ENCODE data around the gene HMGB1.

The HMGB1 gene

DNA sequence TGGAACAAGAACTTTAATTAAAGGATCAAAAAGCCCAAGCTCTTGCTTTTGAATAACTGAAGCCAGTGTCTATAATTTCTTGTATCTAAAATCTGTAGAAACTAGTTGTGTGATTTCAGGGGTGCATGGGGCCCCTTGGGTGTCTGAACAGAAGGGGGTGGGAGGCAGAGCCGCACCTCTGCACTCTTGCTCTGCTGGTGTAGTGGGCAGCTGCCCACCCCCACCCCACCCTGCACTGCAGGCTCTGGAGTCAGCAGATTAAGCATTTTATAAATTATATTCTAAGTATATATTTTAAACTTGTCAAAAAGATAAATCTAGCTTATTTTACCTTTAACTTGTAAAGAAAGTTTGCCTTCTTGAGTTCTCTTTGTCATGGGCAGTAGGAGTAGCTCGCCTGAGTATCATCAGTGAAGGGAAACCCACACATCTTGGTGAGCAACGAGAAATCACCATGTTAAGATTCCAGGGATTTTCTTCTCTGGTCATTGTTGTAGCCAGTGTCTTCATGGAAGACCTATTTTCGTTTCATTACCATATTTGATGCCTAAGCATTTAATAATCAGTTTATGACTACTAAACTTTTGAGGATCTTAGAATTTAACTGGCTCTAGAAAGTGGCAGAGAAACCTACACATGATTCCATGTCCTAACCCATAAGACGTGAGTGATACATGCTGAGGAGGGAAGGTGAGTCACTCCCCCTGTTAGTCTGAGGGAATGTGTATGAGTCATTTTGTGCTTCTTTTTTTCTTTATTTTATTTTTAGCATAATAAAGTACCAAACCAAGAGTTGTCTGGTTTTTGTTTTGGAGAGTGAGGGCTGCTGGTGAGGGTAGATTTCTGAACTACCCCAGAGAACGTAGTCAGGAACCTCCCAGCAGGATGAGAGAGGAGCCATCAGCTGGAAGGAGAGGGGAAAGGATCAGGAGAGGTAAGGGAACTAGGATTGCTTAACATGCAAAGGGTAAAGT is 35.7 kb downstream of the HMGB1 start:
- DNase-seq (ENCODE audit: low read depth in 2 of 2), result no peak

DNA sequence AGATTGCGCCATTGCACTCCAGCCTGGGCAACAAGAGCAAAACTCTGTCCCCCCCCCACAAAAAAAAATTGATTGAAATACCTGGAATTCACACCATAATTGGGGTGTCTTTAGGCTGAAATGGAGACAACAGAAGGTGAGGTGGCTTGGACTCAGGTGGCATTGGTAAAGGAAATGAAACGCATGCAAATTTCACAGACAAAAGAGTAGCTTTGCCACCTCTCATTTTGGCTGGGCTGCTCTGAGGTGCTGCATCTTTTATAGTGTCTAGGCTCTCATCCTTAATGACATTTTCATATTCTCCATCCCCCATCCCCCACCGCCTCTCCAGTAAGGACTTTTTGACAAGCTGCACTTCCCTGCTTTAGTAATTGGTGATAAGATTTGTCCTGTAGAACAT is 36.5 kb downstream of the HMGB1 start:
- DNase-seq (ENCODE audit: low read depth in 2 of 2), result no peak

DNA sequence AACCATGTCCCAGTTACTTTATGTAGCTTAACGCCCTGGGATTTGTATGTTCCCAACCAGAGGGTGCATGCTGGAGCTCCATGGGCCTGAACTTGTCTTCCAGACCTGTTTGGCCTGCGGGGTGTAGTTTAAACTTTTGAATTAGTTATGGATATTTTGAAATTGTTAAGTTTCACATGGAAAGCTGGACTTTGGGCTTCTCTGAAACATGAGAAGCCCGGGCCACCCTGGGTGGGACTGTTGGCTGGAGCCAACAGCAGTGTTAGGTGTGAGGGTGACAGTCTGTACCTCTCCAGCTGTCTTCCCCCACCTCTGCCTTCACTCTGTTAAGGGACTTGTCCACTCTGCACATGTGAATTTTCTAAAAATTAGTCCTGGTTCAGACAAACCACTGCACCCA is 41.8 kb downstream of the HMGB1 start:
- DNase-seq (ENCODE audit: low read depth in 2 of 2), result no peak

DNA sequence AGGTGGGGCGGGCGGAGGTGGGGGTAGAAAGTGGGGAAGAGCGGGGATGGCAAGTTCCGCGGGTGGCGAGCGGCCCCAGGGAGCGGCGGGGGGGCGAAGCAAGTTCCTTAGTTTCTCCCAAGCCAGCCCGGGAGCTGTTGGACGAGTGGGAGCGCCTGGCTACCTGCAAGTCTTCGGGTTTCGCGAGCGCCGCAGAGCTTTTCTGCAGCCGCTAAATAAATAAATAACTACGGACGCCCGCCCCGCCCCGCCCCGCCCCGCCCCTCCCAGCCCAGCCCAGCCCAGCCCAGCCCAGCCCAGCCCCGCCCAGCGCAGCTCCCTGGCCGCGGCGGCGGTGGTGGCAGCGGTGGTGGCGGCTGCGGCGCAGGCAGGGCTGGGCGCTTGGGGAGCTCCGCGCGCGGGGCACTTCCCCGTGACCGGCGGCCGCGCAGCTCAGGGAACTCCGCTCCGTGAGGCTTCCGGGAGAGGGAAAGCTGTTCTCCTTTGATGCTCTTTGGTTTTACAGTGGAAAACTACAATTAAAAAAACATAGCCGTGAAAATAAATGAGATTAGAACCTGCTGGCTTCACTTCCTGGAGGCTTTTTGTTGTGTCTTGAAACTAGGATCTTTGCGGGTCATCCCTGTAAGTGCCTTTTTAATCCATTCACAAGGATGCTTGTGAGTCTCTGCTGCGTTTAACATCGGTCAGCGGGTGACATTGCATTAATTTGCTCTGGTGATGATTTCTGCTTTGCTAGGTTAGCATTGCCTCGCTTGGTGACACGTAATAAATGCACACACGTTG is 43.5 kb downstream of the HMGB1 start, which contains the start of gene UBE2L5:
TSS of gene UBE2L5 (plus strand) at position 440 of the 786 bp plus-strand sequence. CDS start 5,498 bp downstream, outside the sequence.
- peak; percentile 49 to 60 for DNase-seq (ENCODE audit: low read depth in 2 of 2)

DNA sequence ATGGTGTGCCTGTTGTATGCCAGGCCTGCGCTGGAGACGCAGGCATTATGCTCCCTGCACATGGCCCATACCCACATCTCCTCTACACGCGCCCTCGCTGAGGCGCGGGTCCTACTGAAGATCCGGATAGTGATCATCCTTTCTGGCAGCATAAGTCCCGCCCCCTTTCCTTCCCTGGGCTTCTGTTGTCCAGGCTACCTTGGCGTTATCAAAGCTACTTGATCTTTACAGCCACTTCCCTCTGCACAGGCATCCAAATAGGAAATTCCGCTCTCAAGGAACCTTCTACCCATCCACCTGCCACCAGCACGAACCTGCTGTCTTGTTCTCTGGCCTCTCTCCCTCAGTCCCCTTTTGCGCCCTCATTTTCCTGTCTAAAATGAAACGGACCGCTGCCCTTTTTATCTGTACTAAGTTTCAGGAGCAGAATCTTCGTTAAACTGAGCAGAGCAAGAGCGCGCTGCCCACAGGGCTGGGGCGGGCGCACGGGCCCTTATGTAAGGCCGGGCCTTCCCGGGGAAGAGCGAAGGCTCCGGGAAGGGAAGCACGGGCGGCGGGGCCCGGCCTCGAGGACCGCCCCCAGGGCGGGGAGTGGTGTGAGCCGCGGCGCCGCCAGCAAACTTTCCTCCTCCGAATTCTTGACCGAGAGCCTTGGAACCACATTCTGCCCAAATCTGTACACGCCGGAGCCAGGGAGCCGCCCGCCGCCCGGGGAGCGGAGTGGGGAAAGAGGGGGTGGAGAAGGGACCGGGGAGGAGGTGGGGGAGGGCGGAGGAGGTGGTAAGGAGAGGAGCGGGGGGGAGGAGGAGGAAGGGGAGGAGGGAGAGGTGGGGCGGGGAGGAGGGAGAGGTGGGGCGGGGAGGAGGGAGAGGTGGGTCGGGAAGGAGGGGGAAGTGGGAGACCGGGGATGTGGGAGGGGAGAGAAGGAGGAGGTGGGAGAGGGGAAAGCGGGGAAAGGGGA is 44.4 kb downstream of the HMGB1 start:
- DNase-seq (ENCODE audit: low read depth in 2 of 2), result peak in 1 of 2 donors; percentile 41

DNA sequence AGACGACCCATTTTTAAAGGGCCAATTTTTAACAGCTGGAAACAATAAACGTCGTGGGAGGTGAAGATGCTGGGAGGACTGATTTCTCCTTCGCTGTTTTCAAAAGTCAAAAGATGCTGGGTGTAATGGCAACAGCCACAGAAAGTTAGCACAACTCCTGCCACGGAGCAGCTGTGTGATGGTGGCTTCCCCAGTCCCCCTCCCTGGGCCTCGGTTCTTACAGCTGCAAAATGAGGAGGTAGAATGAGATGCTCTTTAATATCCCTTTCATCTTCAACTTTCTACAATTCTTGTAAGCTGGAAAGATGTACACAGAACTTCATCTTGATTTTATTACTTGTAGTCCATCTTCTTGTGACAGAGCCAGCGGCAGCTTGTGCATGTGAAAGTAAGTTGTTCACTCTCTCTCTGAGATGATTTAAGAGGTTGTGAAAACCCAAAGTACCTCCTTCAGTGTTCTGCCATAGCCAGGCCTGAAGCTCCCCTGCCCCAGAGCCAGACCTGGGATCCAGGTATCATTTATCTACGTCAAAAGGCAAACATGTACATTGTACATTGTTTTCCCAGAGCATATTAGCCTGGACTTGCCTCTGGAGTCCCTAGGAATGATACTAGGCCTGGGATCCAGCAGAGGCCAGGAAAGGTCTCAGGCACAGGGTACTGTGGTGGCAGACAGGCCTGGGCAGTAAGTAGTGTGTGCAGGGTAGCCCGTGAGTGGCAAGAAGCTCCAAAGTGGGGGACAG is 46.8 kb downstream of the HMGB1 start:
- DNase-seq (ENCODE audit: low read depth in 2 of 2), result no peak

DNA sequence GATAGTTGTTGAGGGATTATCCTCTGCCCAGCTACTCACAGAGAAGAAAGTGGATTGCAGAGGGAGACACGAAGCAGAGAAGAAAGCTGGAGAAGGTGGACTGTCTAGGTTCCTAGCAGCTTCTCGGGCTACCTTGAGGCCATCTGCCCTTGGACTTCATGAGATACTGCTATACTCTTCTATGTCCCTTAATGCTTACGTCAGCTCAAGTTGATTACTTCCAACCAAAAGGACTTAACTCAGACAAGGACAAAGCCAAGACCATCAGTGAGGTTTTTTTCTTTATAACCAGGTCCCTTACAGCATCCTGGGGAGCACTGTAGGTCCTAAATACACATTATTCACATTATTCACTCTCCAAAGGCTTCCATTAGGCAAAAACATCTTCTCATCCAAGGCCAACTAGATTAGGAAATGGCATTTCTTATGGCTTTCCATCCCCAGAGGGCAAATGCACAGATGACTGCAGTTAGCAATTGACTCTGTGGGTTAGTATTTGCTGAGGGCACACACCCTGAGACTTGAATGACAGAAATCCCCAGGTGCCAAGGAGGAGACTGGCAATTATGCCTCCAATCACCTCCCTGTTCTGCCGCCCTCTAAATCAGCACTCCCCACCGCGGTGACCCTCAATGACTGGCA is 47.5 kb downstream of the HMGB1 start:
- no peak for DNase-seq (ENCODE audit: low read depth in 2 of 2)

DNA sequence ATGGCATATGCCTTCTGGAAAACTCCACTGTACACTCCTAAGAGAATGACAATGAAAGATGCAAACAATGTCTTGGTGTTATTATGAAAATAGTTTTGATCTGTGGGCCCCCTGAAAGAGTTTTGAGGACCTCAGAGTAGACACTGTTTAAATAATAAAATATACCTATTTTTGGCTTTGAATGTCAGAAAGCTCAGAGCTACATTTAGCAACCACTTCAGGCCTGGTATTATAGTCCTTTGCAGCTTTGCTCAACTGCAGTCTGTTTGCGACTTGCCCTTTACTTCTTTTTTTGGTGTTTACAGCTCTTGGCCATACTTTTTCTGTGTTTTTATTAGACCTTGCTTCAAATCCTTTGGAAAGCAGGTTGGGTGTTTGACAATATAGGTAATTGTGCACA is 49.3 kb downstream of the HMGB1 start:
- no peak for DNase-seq (ENCODE audit: low read depth in 2 of 2)

DNA sequence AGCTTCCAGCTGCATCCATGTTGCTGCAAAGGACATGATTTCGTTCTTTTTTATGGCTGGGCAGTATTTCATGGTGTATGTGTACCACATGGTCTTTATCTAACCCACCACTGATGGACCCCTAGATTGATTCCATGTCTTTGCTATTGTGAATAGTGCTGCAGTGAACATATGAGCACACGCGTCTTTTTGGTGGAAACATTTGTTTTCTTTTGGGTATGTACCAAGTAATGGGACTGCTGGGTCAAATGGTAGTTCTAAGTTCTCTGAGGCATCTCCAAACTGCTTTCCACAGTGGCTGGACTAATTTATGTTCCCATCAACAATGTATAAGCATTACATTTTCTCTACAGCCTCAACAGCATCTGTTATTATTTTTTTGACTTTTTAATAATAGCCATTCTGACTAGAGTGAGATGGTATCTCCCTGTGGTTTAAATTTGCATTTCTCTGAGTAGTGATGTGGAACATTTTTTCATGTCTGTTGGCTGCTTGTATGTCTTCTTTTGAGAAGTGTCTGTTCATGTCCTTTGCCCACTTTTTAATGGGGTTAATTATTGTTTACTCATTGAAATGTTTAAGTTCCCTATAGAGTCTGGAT is 50.2 kb downstream of the HMGB1 start:
- DNase-seq (ENCODE audit: low read depth in 2 of 2), result no peak

DNA sequence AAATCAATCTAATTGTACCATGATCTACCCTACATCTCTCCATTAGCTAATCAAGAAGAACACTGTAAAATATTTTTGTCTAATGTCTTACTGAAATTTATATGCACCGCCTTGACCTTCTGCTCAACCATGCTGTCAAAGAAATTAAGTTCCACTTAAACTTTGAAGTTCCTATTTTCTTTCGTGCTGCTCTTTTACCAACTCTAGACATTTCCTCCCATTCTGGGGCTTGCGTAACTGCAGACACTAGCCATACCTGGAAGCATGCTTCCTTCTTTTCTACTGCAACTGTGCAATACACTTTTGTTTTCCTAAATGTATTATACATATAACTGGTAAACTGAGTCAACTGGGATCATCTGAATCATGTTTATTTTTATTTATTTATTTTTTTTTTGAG is 51.9 kb downstream of the HMGB1 start:
- no peak for DNase-seq (ENCODE audit: low read depth in 2 of 2)

DNA sequence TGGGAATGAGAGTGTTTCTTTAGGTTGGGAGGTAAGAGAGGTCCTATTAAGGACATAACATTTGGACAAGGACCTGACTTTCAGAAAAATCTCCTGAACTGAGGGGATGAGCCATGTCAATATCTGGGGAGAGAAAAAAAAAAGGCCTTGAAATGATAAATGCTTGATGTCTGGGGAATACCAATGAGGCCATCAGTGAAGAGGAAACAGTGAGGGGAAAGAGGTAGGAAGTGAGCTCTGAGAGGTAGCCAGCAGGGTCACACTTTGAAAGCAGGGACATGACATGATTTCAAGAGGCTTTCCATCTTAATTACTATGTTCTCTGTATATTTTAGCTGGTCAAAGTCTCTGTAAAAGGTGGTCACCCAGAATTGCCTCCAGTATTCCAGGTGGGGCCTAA is 53.4 kb downstream of the HMGB1 start:
- DNase-seq (ENCODE audit: low read depth in 2 of 2), result no peak

DNA sequence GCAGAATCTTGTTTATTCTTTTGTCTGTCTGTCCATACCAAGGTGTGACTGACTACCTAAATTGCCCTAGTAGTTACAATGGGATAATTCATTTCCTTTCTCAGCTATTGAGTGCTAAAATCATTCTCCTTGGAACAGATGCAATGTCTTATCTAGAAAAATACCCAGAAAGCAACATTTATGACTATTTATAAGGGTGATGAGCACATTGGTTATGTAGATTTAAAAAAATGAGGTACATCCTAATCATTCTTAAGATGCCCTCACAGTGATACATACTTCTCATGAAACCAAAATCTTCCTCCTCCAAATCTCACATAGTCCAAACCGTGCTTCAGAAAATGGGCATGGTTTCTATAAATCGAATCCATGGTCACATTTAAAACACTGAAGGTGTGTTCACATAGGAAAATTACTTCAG is 55.0 kb downstream of the HMGB1 start:
- DNase-seq (ENCODE audit: low read depth in 2 of 2), result no peak

DNA sequence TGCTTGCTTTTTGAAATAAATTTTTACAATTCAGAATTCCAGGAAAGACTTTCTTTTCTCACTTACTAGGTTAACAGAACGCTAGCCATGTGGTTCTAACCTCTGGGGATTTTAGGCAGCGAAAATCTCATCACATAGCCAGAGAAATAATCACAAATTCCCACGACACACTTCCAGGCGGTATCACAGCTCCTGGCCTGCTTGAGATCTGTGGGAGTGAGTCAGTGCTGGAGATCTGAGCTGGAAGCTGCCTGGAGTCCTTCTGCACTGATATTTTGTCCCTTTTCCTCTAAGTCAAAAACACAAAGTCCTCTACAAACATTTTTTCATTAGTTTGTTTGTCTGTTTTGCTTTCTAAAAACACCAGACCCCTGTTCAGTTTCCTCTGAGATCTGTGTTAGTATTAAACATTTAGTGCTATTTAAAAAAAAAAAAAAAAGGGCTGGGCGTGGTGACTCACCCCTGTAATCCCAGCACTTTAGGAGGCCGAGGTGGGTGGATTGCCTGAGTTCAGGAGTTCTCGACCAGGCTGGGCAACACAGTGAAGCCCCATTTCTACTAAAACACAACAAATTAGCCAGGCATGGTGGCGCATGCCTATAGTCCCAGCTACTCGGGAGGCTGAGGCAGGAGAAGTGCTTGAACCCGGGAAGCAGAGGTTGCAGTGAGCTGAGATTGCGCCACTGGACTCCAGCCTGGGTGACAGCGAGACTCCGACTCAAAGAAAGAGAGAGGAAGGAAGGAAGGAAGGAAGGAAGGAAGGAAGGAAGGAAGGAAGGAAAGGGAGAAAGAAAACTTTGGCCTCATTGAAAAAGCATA is 55.6 kb downstream of the HMGB1 start:
- no peak for DNase-seq (ENCODE audit: low read depth in 2 of 2)

DNA sequence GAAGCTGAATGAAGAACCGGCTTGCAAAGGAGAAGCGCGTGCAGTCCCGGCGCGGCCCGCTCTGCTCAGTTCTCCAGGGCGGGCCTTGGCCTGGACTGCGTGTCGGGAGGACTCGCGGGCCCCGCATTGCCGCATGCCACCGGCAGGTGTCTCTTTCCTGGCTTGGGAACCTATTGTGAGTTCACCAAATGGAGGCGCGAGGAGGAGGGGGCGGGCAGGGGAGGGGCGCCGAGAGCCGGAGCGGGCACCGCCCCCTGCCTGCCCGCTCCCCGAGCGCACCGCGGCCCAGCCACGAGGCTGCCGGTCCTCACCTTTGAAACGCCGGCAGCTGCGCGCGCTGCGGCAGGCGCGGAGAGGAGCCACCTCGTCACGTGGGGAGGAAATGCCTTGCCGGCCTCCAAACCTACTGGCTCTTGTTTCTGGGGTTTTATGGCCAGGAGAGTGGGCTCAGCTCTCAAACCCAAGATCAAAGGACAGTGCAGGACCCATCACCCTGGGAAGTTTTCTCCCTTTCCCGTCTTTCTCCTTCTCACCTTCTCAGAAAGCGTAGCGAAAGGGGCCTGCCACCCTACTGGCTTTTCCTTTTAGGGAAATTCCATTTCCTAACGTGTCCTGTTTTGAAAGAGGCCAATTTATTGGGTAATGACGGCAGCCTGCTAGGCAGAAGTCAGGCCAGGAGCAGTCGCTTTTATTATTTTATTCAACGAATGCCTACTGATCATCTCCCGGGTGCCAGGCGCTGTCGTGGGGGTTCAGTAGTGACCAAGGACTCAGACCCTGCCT is 57.2 kb downstream of the HMGB1 start:
- DNase-seq (ENCODE audit: low read depth in 2 of 2), result peak; percentile 87 to 92

DNA sequence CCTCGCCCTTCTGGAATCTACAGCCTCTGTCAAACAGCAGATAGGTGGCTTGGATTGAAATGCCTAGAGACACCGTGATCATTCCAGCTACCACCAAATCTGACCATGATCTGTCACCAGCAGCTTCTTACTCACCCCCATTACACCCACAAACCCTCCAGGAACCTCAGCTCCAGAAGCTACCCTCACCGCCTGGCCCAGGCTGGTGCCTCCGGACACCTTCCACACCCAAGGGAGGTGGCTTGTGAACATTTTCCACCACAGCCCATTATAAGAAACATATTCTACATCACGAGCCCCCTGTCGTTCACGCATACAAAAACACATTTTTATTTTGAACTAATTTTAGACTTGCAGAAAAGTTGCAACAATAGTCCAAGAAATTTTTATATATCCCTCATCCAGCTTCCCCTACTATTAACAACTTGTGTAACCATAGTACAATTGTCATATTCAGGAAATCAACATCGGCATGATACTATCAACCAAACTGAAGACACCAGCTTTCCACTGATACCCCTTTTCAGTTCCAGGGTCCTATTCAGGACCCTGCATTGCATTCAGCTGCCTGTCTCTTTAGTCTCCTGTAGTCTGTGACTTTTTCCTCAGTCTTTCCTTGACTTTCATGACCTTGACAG is 58.8 kb downstream of the HMGB1 start:
- no peak for DNase-seq (ENCODE audit: low read depth in 2 of 2)

Data from stimulated activated CD4-positive, alpha-beta T cell treated with anti-CD3 and anti-CD28 coated beads, Interleukin-4, amount 100 ng/mL, for 48 hours (primary cell).